Aorta (tissue), 5 donors: ENCODE results near the gene PHACTR2. TPM values are rescaled to one million over a fixed set of nuclear protein-coding genes. Genes with fewer than 3 reads are reported as not detected.
"Not testable (repeated sequence)": the region's sequence is repeated elsewhere in the genome, so short reads cannot be mapped to it uniquely, and the experiment has no call there.

Experiments
- ATAC-seq: fragments of 200-7000 bp; cut with Tn5 transposase; one replicate; pipeline ENCODE4 v1.9.1; 2022; ENCODE audit warnings: moderate library complexity; ENCODE audit not compliant: low FRiP score
- DNase-seq, 2 donors: peaks; one replicate each; pipeline ENCODE4 v3.0.0-alpha.2; 2020
- H3K27ac ChIP-seq, 2 donors: one replicate each; pipeline ENCODE4 v1.5.1; 2013; ENCODE audit warnings: low read length in 2 of 2, mild to moderate bottlenecking in 2 of 2, moderate library complexity in 2 of 2, control low read depth in 1 of 2, inconsistent platforms in 1 of 2, low read depth in 1 of 2
- H3K27me3 ChIP-seq, 2 donors: one replicate each; pipeline ENCODE4 v1.6.1; 2013; ENCODE audit warnings: control low read depth in 1 of 2, low read length in 1 of 2, mild to moderate bottlenecking in 1 of 2, moderate library complexity in 1 of 2; ENCODE audit not compliant: insufficient read depth in 2 of 2, control insufficient read depth in 1 of 2
- H3K36me3 ChIP-seq, 2 donors: one replicate each; pipeline ENCODE4 v1.6.1; 2013; ENCODE audit warnings: control low read depth in 1 of 2, low read length in 1 of 2, mild to moderate bottlenecking in 1 of 2; ENCODE audit not compliant: insufficient read depth in 2 of 2, control insufficient read depth in 1 of 2
- H3K4me1 ChIP-seq, 2 donors: one replicate each; pipeline ENCODE4 v1.6.1; 2013; ENCODE audit warnings: low read length in 2 of 2, control low read depth in 1 of 2, mild to moderate bottlenecking in 1 of 2, moderate library complexity in 1 of 2; ENCODE audit not compliant: insufficient read depth in 2 of 2, control insufficient read depth in 1 of 2
- H3K4me3 ChIP-seq, 2 donors: one replicate each; pipeline ENCODE4 v1.5.1; 2013; ENCODE audit warnings: low read length in 2 of 2, control low read depth in 1 of 2, mild to moderate bottlenecking in 1 of 2
- H3K9me3 ChIP-seq: one replicate; pipeline ENCODE4 v1.6.1; 2013; ENCODE audit warnings: mild to moderate bottlenecking, low read length; ENCODE audit not compliant: control insufficient read depth
- WGBS, 2 donors: extraction: QIAGEN DNeasy Blood & Tissue Kit; methylation state at CpG; one replicate each; pipeline ENCODE4 v1.1.7; 2013; 5-methylcytosine and 5-hydroxymethylcytosine counted together
- intact Hi-C, 2 donors: fragments of 100-400 bp; cut with DNase I; formaldehyde crosslinking; loops; one replicate each; pipeline versions ENCODE4 v1.14.2 to v1.15.0; 2022
- long read RNA-seq, 2 donors: library from polyadenylated mRNA; unstranded; transcript quantifications; one replicate each; pipeline ENCODE4 v2.0.0, GENCODE V29; 2020 to 2021
- polyA plus RNA-seq, 2 donors: library from polyadenylated mRNA; stranded (reverse); fragments of 200-250 nt; gene quantifications; one replicate each; pipeline ENCODE4 v1.2.3, GENCODE V29; 2013
- total RNA-seq, 2 donors: library from RNA; stranded (reverse); fragmentation: NEBNext Ultra II Directional; extraction: Animal tissue kit (Norgen Biotek cat#: 25700); gene quantifications; one replicate each; pipeline ENCODE4 v1.2.1, GENCODE V29; 2021
- donor health status: healthy with polysubstance abuse.
- donor health status: Bipolar disorder and iron deficiency.
- donor health status: DM: no; HTN: no; CAD: no.
- donor health status: DM: no; HTN: no; CAD: no.
- donor health status: DM: yes; HTN: yes; CAD: no.

Gene PHACTR2
- total RNA-seq = 10 to 100 TPM; 87.1 to 96.8 TPM
- 10 to 100 TPM; 15.3 TPM for polyA plus RNA-seq
- long read RNA-seq, donor 1, full-length matches to known transcripts = 91 of 255 reads
- long read RNA-seq, donor 1, partial matches to known transcripts = 131 of 255 reads
- long read RNA-seq, donor 1, other reads (novel, unspliced or antisense) = 33 of 255 reads
- long read RNA-seq, donor 2, full-length matches to known transcripts = 18 of 54 reads
- long read RNA-seq, donor 2, partial matches to known transcripts = 14 of 54 reads
- long read RNA-seq, donor 2, other reads (novel, unspliced or antisense) = 22 of 54 reads

DNA sequence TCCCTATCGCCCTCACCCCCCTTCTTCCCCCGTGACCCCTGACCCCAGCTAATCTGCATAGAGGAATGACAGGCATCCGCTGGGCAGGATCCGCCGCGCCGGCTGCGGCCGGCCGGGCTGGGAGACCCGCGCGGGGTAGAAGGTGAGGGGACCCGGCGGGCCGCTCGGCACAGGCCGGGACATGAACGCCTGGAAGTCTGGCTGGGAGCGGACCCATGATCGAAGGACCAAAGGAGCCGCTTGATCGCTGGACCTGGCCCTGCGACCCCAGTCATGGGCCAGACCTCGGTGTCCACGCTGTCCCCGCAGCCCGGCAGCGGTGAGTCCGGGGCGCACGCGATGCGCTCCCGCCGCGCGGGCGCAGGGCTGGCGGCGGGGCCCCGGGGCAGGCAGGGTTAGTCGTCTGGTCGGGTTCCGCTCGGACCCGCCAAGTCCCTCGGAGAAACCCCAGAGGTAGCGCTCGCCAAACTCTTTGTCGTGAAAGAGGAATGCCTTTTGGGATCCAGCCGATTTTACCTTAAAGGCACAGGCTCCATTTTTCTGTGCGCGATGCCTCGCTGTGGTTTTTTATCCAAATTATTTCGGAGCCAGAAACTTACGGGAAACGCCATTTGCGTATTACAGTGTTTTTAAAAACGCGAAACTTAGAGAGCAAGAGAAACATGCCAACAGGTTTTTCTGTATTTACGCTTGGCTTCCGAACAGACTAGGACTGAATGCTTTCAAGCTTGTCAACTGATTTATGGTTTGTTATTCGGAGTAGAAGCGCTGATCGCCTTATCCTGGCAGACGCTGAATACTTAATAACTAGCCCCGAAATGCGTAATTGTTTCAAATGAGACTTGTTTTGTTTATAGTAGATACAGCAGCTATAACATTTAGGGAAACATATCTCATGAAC is at the start of gene PHACTR2:
PHACTR2 (plus strand) TSS at position 75 of the 901 bp plus-strand sequence; CDS start at position 274, 199 bp downstream.
- intact Hi-C loops = loop anchor here (5.0 to 10.0 kb wide), 6 partner anchors 63 to 334 kb away; partner anchors contain the start of gene LTV1 (in 2 of the 2)
- ATAC-seq = peak; percentile 91
- Histone ChIP-seq H3K9me3 (no peaks in the 10 kb centered on the region), H3K36me3 (no peaks in the 10 kb centered on the region), H3K4me3 (peak within 1 kb of the TSS; percentile 68 to 89), H3K27ac (peak within 1 kb of the TSS; percentile 96 to 99), H3K27me3 (no peaks in the 10 kb centered on the region), H3K4me1 (peaks cover 3 to 4% of the 10 kb centered on the region in 2 donors)
- WGBS, 2 donors = 0 to 1% methylated on average over 57 to 69 of the region's 69 CpGs
- peak; percentile 90 for DNase-seq

DNA sequence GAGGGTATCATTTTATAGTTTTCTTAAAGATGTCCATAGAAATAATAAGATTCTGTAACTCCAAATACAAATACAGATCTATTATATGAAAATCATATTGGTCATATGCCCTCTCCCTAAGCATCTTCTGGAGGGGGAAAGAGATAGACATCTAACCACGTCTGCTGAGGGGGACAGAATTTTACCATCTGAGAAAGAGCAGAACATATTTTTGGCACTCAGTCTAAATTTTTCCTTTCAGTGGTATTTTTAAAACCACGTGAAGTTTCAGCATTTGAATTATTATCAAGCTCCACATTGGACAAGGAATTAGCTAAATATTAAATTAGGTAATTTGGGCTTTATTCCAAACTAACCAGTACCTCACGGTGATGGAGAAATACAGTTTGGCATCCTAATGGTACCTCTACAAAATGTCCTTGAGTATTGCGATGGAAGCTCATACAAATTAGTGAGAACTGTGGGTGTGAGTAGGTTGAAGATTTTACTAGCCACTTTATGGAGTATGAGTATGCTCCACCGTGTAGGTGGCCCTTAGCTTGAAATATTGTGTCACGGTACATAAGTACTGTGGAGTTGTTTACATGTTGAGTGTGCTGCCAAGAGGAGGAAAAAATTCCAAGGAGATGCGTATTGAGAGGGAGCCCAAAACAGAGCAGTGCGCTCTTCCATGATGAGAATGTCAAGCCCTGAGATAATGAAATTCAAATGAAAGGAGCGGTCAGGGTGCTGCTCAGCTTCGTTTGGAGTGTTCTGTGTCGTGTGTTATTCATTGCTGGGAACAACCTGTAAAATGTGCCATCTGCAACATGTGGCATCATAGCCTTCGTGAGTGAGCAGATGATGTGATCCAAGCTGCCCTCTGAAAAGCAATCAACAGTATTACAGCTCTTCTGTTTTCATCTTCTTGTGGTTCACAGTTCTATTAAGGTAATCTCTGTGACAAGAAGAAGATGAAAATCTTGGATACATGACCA is 48.4 kb upstream of the PHACTR2 start:
- peaks cover 0 to 4% of the 10 kb centered on the region in 2 donors for H3K4me1 ChIP-seq
- H3K9me3 ChIP-seq = no peaks in the 10 kb centered on the region
- ATAC-seq = no peak
- no peak overlapping the region for H3K4me3 ChIP-seq
- 56 to 57% methylated on average over 12 of the region's 12 CpGs for WGBS, 2 donors
- H3K27ac ChIP-seq = no peak overlapping the region
- H3K36me3 ChIP-seq = no peaks in the 10 kb centered on the region
- intact Hi-C loops = no loop called here
- DNase-seq = no peak
- H3K27me3 ChIP-seq = no peaks in the 10 kb centered on the region

DNA sequence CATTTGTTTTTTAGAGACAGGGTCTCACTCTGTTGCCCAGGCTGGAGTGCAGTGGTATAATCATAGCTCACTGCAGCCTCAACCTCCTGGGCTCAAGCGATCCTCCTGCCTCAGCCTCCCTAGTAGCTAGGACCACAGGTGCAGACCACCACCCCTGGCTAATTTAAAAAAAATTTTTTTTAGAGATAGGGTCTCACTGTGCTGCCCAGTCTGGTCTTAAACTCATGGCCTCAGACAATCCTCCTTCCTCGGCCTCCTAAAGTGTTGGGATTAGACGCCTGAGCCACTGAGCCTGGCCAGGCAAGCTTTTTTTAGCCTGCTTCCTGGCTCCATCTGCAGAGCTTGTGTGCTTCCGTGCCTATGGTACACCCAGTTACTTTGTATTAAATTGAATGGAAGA is 46.6 kb upstream of the PHACTR2 start:
- DNase-seq = not testable (repeated sequence)

DNA sequence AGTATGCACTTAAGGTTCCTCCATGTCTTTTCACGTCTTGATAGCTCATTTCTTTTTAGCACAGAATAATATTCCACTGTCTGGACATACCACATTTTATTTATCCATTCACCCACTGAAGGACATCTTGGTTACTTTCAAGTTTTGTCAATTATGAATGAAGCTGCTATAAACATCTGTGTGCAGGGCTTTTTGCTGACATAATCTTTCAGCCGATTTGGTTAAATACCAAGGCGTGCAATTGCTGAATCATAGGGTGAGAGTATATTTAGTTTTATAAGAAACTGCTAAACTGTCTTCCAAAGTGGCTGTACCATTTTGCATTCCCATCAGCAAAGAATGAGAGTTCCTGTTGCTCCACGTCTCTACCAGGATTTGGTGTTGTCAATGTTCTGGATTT is 44.9 kb upstream of the PHACTR2 start:
- H3K4me1 ChIP-seq = peaks cover 0 to 2% of the 10 kb centered on the region in 2 donors
- no peak for ATAC-seq
- no peak overlapping the region for H3K27ac ChIP-seq
- H3K36me3 ChIP-seq = no peaks in the 10 kb centered on the region
- intact Hi-C loops = no loop called here
- no peak overlapping the region for H3K4me3 ChIP-seq
- H3K27me3 ChIP-seq = no peaks in the 10 kb centered on the region
- WGBS, 2 donors = 93 to 94% methylated on average over 4 of the region's 4 CpGs
- no peaks in the 10 kb centered on the region for H3K9me3 ChIP-seq
- no peak for DNase-seq

More for the DNA sequence above, 46.6 kb upstream of the PHACTR2 start:
- H3K4me3 ChIP-seq, H3K27me3 ChIP-seq, H3K36me3 ChIP-seq, H3K4me1 ChIP-seq, H3K9me3 ChIP-seq, ATAC-seq, intact Hi-C loops, H3K27ac ChIP-seq: not testable (repeated sequence)
- WGBS, 2 donors = 84 to 85% methylated on average over 4 of the region's 4 CpGs

DNA sequence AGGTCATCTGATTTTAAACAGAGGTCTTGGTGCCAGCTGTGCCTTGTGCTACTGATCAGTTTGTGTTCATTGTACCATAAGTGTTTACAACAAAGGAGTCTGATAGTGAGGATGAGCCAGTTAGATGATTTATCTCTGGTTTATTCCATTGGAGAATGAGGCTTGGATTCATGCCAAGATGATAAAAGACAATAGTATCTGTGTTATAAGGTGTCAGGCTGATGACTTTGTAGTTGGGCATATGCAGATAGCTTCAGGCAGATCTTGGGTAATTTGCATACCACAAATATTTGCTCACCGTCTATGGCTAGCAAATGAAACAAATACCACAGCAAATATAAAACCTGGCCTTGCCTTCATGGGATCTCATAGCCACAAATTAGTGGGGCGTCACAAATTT is 43.3 kb upstream of the PHACTR2 start:
- ATAC-seq (no peak), DNase-seq (no peak)
- H3K27me3 ChIP-seq = no peaks in the 10 kb centered on the region
- intact Hi-C loops = no loop called here
- WGBS, 2 donors = 85 to 89% methylated on average over 2 of the region's 2 CpGs
- H3K4me3 ChIP-seq = no peak overlapping the region
- H3K4me1 ChIP-seq = peaks cover 0 to 2% of the 10 kb centered on the region in 2 donors
- no peaks in the 10 kb centered on the region for H3K9me3 ChIP-seq
- H3K36me3 ChIP-seq = no peaks in the 10 kb centered on the region
- no peak overlapping the region for H3K27ac ChIP-seq

DNA sequence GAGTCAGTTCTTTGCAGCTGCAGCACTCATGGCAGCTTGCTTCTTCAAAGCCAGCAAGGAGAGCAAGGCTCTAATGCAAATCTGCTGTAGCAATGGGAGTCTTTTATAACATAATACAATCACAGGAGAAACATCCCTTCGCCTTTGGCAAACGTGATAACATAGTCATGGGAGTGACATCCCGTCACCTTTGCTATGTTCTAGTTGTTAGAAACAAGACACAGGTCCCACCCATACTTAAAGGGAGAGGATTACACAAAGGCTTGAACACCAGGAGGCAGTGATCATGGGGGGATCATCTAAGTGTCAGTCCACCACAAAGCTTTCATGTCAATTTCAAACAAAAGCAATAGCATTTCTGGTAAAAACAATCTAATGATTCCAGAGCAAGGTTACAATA is 40.1 kb upstream of the PHACTR2 start:
- Histone ChIP-seq H3K9me3 (no peaks in the 10 kb centered on the region), H3K27ac (no peak overlapping the region), H3K4me1 (peaks cover 0 to 2% of the 10 kb centered on the region in 2 donors), H3K36me3 (no peaks in the 10 kb centered on the region), H3K4me3 (no peak overlapping the region), H3K27me3 (no peaks in the 10 kb centered on the region)
- WGBS, 2 donors = 92% methylated on average over 3 of the region's 3 CpGs
- DNase-seq (no peak), ATAC-seq (no peak)
- intact Hi-C loops = no loop called here

DNA sequence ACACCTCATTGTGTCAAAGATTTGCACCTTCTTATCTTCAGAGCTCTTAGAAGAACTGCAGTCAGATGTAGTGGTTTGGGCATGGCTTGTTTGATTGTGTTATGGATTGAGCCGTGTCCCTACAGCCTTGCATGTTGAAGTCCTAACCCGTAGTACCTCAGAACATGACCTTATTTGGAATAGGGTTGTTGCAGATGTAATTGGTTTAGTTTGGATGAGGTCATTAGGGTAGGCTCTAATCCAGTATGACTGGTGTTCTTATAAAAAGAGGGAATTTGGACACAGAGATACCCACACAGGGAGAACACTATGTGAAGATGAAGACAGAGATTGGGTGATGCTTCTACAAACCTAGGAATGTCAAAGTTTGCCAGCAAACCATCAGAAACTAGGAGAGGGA is 35.4 kb upstream of the PHACTR2 start:
- H3K27ac ChIP-seq = no peak overlapping the region
- intact Hi-C loops = no loop called here
- no peak overlapping the region for H3K4me3 ChIP-seq
- H3K9me3 ChIP-seq = no peaks in the 10 kb centered on the region
- no peak for DNase-seq
- ATAC-seq = no peak
- peaks cover 0 to 3% of the 10 kb centered on the region in 2 donors for H3K4me1 ChIP-seq
- H3K27me3 ChIP-seq = no peaks in the 10 kb centered on the region
- 4 to 15% methylated on average over 2 of the region's 2 CpGs for WGBS, 2 donors
- no peaks in the 10 kb centered on the region for H3K36me3 ChIP-seq

DNA sequence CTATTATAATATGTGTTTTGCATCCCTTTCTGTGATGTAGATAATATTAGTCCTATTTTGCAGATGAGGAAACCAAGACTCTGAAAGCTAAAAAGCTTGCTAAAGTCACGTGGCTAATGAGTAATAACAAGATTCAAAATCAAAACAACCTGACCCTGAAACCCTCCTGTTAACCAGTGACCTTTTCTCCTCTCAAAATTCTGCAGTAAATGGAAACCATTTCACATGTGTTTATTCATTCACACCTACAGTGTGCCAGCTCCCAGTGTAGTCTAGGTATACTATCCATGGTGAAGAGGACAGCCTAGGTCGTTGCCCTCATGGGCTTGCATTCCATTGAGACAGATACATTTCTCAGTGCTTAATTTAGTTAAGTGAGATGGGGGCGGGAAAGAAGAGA is 30.6 kb upstream of the PHACTR2 start:
- 72 to 80% methylated on average over 3 of the region's 3 CpGs for WGBS, 2 donors
- ATAC-seq = no peak
- intact Hi-C loops = no loop called here
- no peaks in the 10 kb centered on the region for H3K36me3 ChIP-seq
- H3K4me1 ChIP-seq = peaks cover 0 to 3% of the 10 kb centered on the region in 2 donors
- no peak for DNase-seq
- no peak overlapping the region for H3K4me3 ChIP-seq
- H3K27me3 ChIP-seq = no peaks in the 10 kb centered on the region
- H3K9me3 ChIP-seq = no peaks in the 10 kb centered on the region
- no peak overlapping the region for H3K27ac ChIP-seq
